CD4-positive, alpha-beta T cell (primary cell): ENCODE data around the gene SOST. TPM values are rescaled to one million over a fixed set of nuclear protein-coding genes. Genes with fewer than 3 reads are reported as not detected.

Source experiments
- ATAC-seq: fragments of 200-7000 bp; cut with Tn5 transposase; one replicate; pipeline ENCODE4 v1.10.0; 2022; ENCODE audit warnings: mild to moderate bottlenecking; ENCODE audit not compliant: poor library complexity
- CTCF ChIA-PET: fragments of 350-600 bp; sonication (Branson Sonifier 250); formaldehyde crosslinking; loops from one replicate; lab custom pipeline; 2021; ENCODE audit warnings: antibody characterized with exemption, inconsistent platforms; lab: Charles Lee
- POLR2A ChIA-PET: fragments of 350-600 bp; sonication (Branson Sonifier 250); formaldehyde crosslinking; loops from one replicate; lab custom pipeline; 2021; ENCODE audit warnings: antibody characterized with exemption, inconsistent platforms; lab: Charles Lee
- DNase-seq, 14 experiments: peaks; one replicate each; pipeline ENCODE4 v3.0.0-alpha.2; 2013 to 2020; ENCODE audit warnings: mixed read lengths in 2 of 14
- H3K27ac ChIP-seq, 2 donors: one replicate each; pipeline versions ENCODE4 v1.5.1 to v1.7.0; 2013; ENCODE audit warnings: low read length in 2 of 2, low read depth in 1 of 2, mild to moderate bottlenecking in 1 of 2
- H3K27me3 ChIP-seq, 2 experiments: 1 replicate in 1 of 2; 2 replicates in 1 of 2; pipeline versions ENCODE4 v1.6.1 to v1.7.0; 2013; ENCODE audit warnings: low read length in 2 of 2, control low read depth in 1 of 2, mild to moderate bottlenecking in 1 of 2, moderate library complexity in 1 of 2; ENCODE audit not compliant: insufficient read depth in 2 of 2, control insufficient read depth in 1 of 2
- H3K36me3 ChIP-seq: one replicate; pipeline ENCODE4 v1.6.1; 2013; ENCODE audit warnings: low read length, control low read depth; ENCODE audit not compliant: insufficient read depth
- H3K4me1 ChIP-seq: one replicate; pipeline ENCODE4 v1.6.1; 2013; ENCODE audit warnings: low read length, control low read depth; ENCODE audit not compliant: insufficient read depth
- H3K4me3 ChIP-seq: one replicate; pipeline ENCODE4 v1.5.1; 2013; ENCODE audit warnings: mild to moderate bottlenecking, low read length, moderate library complexity
- H3K9me3 ChIP-seq, 2 experiments: 1 replicate in 1 of 2; 2 replicates in 1 of 2; pipeline versions ENCODE4 v1.6.1 to v1.7.0; 2013; ENCODE audit warnings: low read length in 2 of 2, mild to moderate bottlenecking in 2 of 2, control low read depth in 1 of 2, moderate library complexity in 1 of 2; ENCODE audit not compliant: control insufficient read depth in 1 of 2, insufficient read depth in 1 of 2
- H3K27ac Mint-ChIP-seq: one replicate; pipeline ENCODE4 v1.8.0; 2020; ENCODE audit warnings: mixed read lengths
- H3K27me3 Mint-ChIP-seq: one replicate; pipeline ENCODE4 v1.8.0; 2021; ENCODE audit warnings: mixed read lengths
- H3K36me3 Mint-ChIP-seq: one replicate; pipeline ENCODE4 v1.8.0; 2021; ENCODE audit warnings: low read depth, mixed read lengths
- H3K4me1 Mint-ChIP-seq: one replicate; pipeline ENCODE4 v1.8.0; 2021; ENCODE audit warnings: low read depth, mixed read lengths
- H3K4me3 Mint-ChIP-seq: one replicate; pipeline ENCODE4 v1.8.0; 2020; ENCODE audit warnings: mild to moderate bottlenecking, mixed read lengths
- H3K9me3 Mint-ChIP-seq: one replicate; pipeline ENCODE4 v1.8.0; 2020; ENCODE audit warnings: mixed read lengths
- intact Hi-C, 2 experiments: fragments of 100-400 bp; cut with DNase I in 1 of 2; cut with micrococcal nuclease in 1 of 2; formaldehyde crosslinking; loops; one replicate each; pipeline versions ENCODE4 v1.15.1 to v1.9.0; 2023 to 2025; cut with DNase I, micrococcal nuclease
- total RNA-seq, 174 experiments: library from RNA in 2 of 174; stranded (reverse) in 2 of 174; gene quantifications; one replicate each; pipeline ENCODE4 v1.2.3 and lab custom pipeline; 2021 to 2026
- TF ChIP-seq, protein P1 (sequence below): fragments of 200-600 bp; IDR thresholded peaks from one replicate; pipeline ENCODE4 v1.8.0; 2022; ENCODE audit warnings: antibody characterized with exemption, mild to moderate bottlenecking

The SOST gene
- total RNA-seq, 2 experiments from 2014 or later, result not detected

DNA sequence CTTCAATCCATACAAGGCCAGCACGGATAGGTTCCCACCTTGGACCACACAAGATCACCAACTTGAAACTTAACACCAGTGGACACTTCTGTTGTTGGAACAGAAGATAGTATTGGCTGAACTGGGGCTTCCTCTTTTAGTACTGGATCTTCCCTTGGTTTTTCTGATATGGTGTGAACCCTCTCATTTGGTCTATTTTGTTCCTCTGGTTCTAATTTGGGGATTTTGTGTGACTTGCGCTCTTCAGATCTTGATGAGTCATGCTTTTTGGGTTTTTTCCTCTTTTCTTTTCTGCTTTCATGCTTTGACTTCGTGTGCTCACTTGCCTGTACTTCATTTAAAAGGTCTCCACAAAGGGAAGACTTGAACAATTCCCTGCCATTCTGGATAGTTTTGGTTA is 39.0 kb downstream of the SOST start:
- no peaks in the 10 kb centered on the region for H3K36me3 ChIP-seq
- Mint-ChIP-seq H3K4me3 (peak overlapping the region; percentile 98), H3K36me3 (no peaks in the 10 kb centered on the region), H3K27me3 (peaks cover 12% of the 10 kb centered on the region), H3K4me1 (peaks cover 7% of the 10 kb centered on the region), H3K27ac (peak overlapping the region; percentile 92), H3K9me3 (no peaks in the 10 kb centered on the region)
- TF ChIP-seq, protein P1, sequence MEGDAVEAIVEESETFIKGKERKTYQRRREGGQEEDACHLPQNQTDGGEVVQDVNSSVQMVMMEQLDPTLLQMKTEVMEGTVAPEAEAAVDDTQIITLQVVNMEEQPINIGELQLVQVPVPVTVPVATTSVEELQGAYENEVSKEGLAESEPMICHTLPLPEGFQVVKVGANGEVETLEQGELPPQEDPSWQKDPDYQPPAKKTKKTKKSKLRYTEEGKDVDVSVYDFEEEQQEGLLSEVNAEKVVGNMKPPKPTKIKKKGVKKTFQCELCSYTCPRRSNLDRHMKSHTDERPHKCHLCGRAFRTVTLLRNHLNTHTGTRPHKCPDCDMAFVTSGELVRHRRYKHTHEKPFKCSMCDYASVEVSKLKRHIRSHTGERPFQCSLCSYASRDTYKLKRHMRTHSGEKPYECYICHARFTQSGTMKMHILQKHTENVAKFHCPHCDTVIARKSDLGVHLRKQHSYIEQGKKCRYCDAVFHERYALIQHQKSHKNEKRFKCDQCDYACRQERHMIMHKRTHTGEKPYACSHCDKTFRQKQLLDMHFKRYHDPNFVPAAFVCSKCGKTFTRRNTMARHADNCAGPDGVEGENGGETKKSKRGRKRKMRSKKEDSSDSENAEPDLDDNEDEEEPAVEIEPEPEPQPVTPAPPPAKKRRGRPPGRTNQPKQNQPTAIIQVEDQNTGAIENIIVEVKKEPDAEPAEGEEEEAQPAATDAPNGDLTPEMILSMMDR, result no peak
- peak in 2 of 14 experiments; percentile 40 to 47 for DNase-seq
- H3K4me1 ChIP-seq, result peaks cover 12% of the 10 kb centered on the region
- intact Hi-C loops, result loop anchor here in 1 of 2 experiments (5.0 kb wide), 1 partner anchor 293 kb away; the partner anchor contains the start of gene TMEM101
- no peak overlapping the region for H3K4me3 ChIP-seq
- ATAC-seq, result no peak
- ChIA-PET POLR2A (interaction anchor here (1.2 kb wide), 1 partner anchor 359 kb away, joined by 3 read pairs; no protein-coding TSS in a partner anchor), CTCF (no interaction called here)
- no peaks in the 10 kb centered on the region for H3K9me3 ChIP-seq
- H3K27ac ChIP-seq, result no peak overlapping the region
- peaks cover 0 to 2% of the 10 kb centered on the region in 2 experiments for H3K27me3 ChIP-seq

DNA sequence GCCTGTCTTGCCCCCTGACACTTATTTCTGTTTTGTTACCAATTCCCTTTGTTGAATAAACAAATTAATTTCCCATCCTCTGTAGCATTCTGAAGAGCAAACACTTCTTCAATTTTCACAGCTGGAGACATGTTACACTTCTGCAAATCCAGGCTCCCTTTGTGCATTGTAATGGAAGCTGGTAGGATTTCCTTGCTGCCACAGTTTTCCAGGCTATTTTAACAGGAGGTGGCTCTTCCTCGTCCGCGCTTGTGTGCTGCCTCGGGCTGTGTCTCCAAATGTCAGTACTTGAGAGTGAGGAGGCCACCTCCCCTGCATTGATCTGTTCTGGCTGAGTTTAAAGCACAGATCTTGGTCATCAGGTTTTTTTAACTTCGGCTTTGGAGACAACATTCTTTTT is 40.0 kb downstream of the SOST start:
- TF ChIP-seq, protein P1, result no peak
- no peak overlapping the region for H3K27ac ChIP-seq
- ATAC-seq (no peak), DNase-seq (no peak)
- H3K36me3 Mint-ChIP-seq, result no peaks in the 10 kb centered on the region
- H3K4me1 Mint-ChIP-seq, result peaks cover 13% of the 10 kb centered on the region
- H3K9me3 Mint-ChIP-seq, result no peaks in the 10 kb centered on the region
- ChIA-PET CTCF (no interaction called here), POLR2A (no interaction called here)
- H3K4me3 ChIP-seq, result no peak overlapping the region
- H3K4me3 Mint-ChIP-seq, result peak overlapping the region; percentile 25
- no peak overlapping the region for H3K27ac Mint-ChIP-seq
- peaks cover 17% of the 10 kb centered on the region for H3K4me1 ChIP-seq
- H3K27me3 Mint-ChIP-seq, result peaks cover 18% of the 10 kb centered on the region
- intact Hi-C loops, result loop anchor here in 1 of 2 experiments (5.0 kb wide), 1 partner anchor 294 kb away; the partner anchor contains the start of gene TMEM101
- peaks cover 2 to 3% of the 10 kb centered on the region in 2 experiments for H3K27me3 ChIP-seq
- no peaks in the 10 kb centered on the region for H3K9me3 ChIP-seq
- H3K36me3 ChIP-seq, result no peaks in the 10 kb centered on the region

DNA sequence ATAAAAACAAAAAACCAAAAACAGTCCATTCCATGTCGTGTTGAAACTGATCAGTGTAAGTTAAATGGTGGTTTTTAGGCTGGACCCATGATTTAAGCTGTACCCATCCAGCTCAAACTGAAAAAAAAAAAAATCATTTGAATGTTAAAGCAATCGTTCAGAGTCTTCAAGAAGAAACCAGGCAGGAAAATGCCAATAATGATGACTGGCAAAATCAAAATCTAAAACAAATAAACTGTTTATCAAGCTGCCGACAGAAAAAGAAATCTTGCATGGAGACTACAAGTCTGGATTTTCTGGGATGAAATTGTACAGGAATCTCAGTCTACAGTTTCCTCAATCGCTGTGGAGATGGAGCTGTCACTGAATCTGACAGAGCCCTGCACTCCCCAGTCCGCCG is 40.7 kb downstream of the SOST start:
- Mint-ChIP-seq H3K27ac (no peak overlapping the region), H3K4me3 (peak overlapping the region; percentile 31), H3K36me3 (no peaks in the 10 kb centered on the region), H3K27me3 (peaks cover 24% of the 10 kb centered on the region), H3K4me1 (peaks cover 19% of the 10 kb centered on the region), H3K9me3 (no peaks in the 10 kb centered on the region)
- ChIA-PET CTCF (no interaction called here), POLR2A (interaction anchor here (0.6 kb wide), 1 partner anchor 547 kb away, joined by 3 read pairs; no protein-coding TSS in a partner anchor)
- Histone ChIP-seq H3K9me3 (no peaks in the 10 kb centered on the region), H3K36me3 (no peaks in the 10 kb centered on the region), H3K27ac (no peak overlapping the region), H3K4me3 (no peak overlapping the region), H3K27me3 (peaks cover 7 to 9% of the 10 kb centered on the region in 2 experiments), H3K4me1 (peaks cover 21% of the 10 kb centered on the region)
- intact Hi-C loops, result loop anchor here in 1 of 2 experiments (5.0 kb wide), 1 partner anchor 294 kb away; the partner anchor contains the start of gene TMEM101
- TF ChIP-seq, protein P1, result no peak
- DNase-seq (no peak), ATAC-seq (no peak)
